Measurements from ENCODE around the gene ACTR5.

GRCh38 chr20:38771621-38772020, 23.4 kb downstream of the ACTR5 start:
- TF ChIP-seq TCF7L2 (IDR thresholded peaks at IDR 0.05; ENCODE audit: borderline replicate concordance, low read depth, low read length): no peak
- TF ChIP-seq ZBTB21 (tag by site-specific recombination; IDR thresholded peaks at IDR 0.05): no peak
- TF ChIP-seq CTCF (tag by site-specific recombination; IDR thresholded peaks at IDR 0.05): no peak
- no peak for TF ChIP-seq REST (tag by site-specific recombination; IDR thresholded peaks at IDR 0.05)
- no peak for TF ChIP-seq PRDM10 (tag by site-specific recombination; IDR thresholded peaks at IDR 0.05)
- no peak for TF ChIP-seq ATF2 (tag by site-specific recombination; IDR thresholded peaks at IDR 0.05; ENCODE audit: low read depth)
- no peak for TF ChIP-seq ZNF274 (IDR thresholded peaks at IDR 0.05; ENCODE audit: low read length)
- no peak for TF ChIP-seq ZNF274 (tag by site-specific recombination; IDR thresholded peaks at IDR 0.05; ENCODE audit: borderline replicate concordance)

Data from HEK293 (cell line).